Osteocyte (in vitro differentiated cells): ENCODE results near the gene GSTM3. TPM values are rescaled to one million over a fixed set of nuclear protein-coding genes. Genes with fewer than 3 reads are reported as not detected.

Experiments
- DNase-seq: peaks from one replicate; pipeline ENCODE4 v3.0.0; 2021; ENCODE audit warnings: mixed read lengths; ENCODE audit not compliant: unreplicated experiment; ENCODE audit errors: extremely low spot score
- H3K27ac Mint-ChIP-seq: one replicate; pipeline ENCODE4 v1.8.0; 2021; ENCODE audit warnings: mild to moderate bottlenecking, mixed read lengths; ENCODE audit not compliant: unreplicated experiment
- H3K27me3 Mint-ChIP-seq: one replicate; pipeline ENCODE4 v1.8.0; 2021; ENCODE audit warnings: mixed read lengths; ENCODE audit not compliant: unreplicated experiment
- H3K36me3 Mint-ChIP-seq: one replicate; pipeline ENCODE4 v1.8.0; 2021; ENCODE audit warnings: mixed read lengths; ENCODE audit not compliant: unreplicated experiment
- H3K4me1 Mint-ChIP-seq: one replicate; pipeline ENCODE4 v1.8.0; 2021; ENCODE audit warnings: mixed read lengths; ENCODE audit not compliant: unreplicated experiment
- H3K4me3 Mint-ChIP-seq: one replicate; pipeline ENCODE4 v1.8.0; 2021; ENCODE audit warnings: mild to moderate bottlenecking, moderate library complexity, mixed read lengths; ENCODE audit not compliant: unreplicated experiment
- H3K9me3 Mint-ChIP-seq: one replicate; pipeline ENCODE4 v1.8.0; 2021; ENCODE audit warnings: mixed read lengths; ENCODE audit not compliant: unreplicated experiment
- CTCF ChIP-seq: fragments of 200-600 bp; sonication (generic); IDR thresholded peaks from 2 replicates; pipeline ENCODE4 v1.5.0; 2021; ENCODE audit warnings: antibody characterized with exemption, mild to moderate bottlenecking, moderate library complexity
- total RNA-seq: library from RNA; stranded (reverse); gene quantifications from 2 replicates; pipeline ENCODE4 v1.2.1, GENCODE V29; 2021

The GSTM3 gene
- total RNA-seq, 1 donor from 2014 or later = 41.4 TPM

- Mint-ChIP-seq H3K27me3 (no peaks in the 10 kb centered on the region), H3K4me1 (peaks cover 82% of the 10 kb centered on the region), H3K27ac (no peak overlapping the region), H3K4me3 (no peak overlapping the region), H3K36me3 (no peaks in the 10 kb centered on the region), H3K9me3 (no peaks in the 10 kb centered on the region)
- DNase-seq = no peak
- no peak for TF ChIP-seq CTCF
These were observed 47.2 kb upstream of the GSTM3 start for GRCh38 chr1:109787845-109788601.

- Mint-ChIP-seq H3K27me3 (no peaks in the 10 kb centered on the region), H3K9me3 (no peaks in the 10 kb centered on the region), H3K27ac (no peak overlapping the region), H3K4me3 (no peak overlapping the region), H3K36me3 (no peaks in the 10 kb centered on the region), H3K4me1 (peaks cover 83% of the 10 kb centered on the region)
- DNase-seq = no peak
- TF ChIP-seq CTCF = no peak
These were observed 46.5 kb upstream of the GSTM3 start for GRCh38 chr1:109787211-109787844.

GRCh38 chr1:109786531-109787021, 45.7 kb upstream of the GSTM3 start:
- H3K4me1 Mint-ChIP-seq = peaks cover 77% of the 10 kb centered on the region
- no peak for DNase-seq
- H3K4me3 Mint-ChIP-seq = no peak overlapping the region
- H3K36me3 Mint-ChIP-seq = no peaks in the 10 kb centered on the region
- no peak overlapping the region for H3K27ac Mint-ChIP-seq
- no peaks in the 10 kb centered on the region for H3K9me3 Mint-ChIP-seq
- TF ChIP-seq CTCF = no peak
- no peaks in the 10 kb centered on the region for H3K27me3 Mint-ChIP-seq

GRCh38 chr1:109786112-109786480, 45.3 kb upstream of the GSTM3 start:
- H3K27ac Mint-ChIP-seq = no peak overlapping the region
- no peak overlapping the region for H3K4me3 Mint-ChIP-seq
- peaks cover 72% of the 10 kb centered on the region for H3K4me1 Mint-ChIP-seq
- H3K9me3 Mint-ChIP-seq = no peaks in the 10 kb centered on the region
- H3K36me3 Mint-ChIP-seq = no peaks in the 10 kb centered on the region
- TF ChIP-seq CTCF = no peak
- H3K27me3 Mint-ChIP-seq = no peaks in the 10 kb centered on the region
- no peak for DNase-seq

- H3K4me3 Mint-ChIP-seq = no peak overlapping the region
- peaks cover 67% of the 10 kb centered on the region for H3K4me1 Mint-ChIP-seq
- TF ChIP-seq CTCF = no peak
- H3K27ac Mint-ChIP-seq = no peak overlapping the region
- no peaks in the 10 kb centered on the region for H3K36me3 Mint-ChIP-seq
- no peaks in the 10 kb centered on the region for H3K9me3 Mint-ChIP-seq
- H3K27me3 Mint-ChIP-seq = no peaks in the 10 kb centered on the region
- DNase-seq = no peak
These were observed 44.7 kb upstream of the GSTM3 start for GRCh38 chr1:109785446-109786111.
